ENCODE measurements around the gene IER5L.

GRCh38 chr9:129177443-129177790, 644 bp downstream of the IER5L start:
- TF ChIP-seq EZH2phosphoT487 (IDR thresholded peaks at IDR 0.05; ENCODE audit: insufficient read depth, low read depth): no peak
- TF ChIP-seq EZH2 (IDR thresholded peaks at IDR 0.05; ENCODE audit: insufficient read depth, poor library complexity, severe bottlenecking): no peak

Measured in GM23248 (cell line).